ENCODE data around the gene RAD9A.
"Not testable (repeated sequence)": the region's sequence is repeated elsewhere in the genome, so short reads cannot be mapped to it uniquely, and the experiment has no call there.

RAD9A gene

GRCh38 chr11:67410984-67411784 is 19.4 kb downstream of the RAD9A start:
- no peak for DNase-seq

GRCh38 chr11:67411785-67412152 is 20.0 kb downstream of the RAD9A start:
- DNase-seq: no peak

- no peak for DNase-seq
These were observed 20.9 kb downstream of the RAD9A start for GRCh38 chr11:67412495-67413179.

- DNase-seq: no peak
These were observed 21.6 kb downstream of the RAD9A start for GRCh38 chr11:67413266-67413849.

- no peak for DNase-seq
These were observed 23.9 kb downstream of the RAD9A start, which contains the start of gene CARNS1 for GRCh38 chr11:67415501-67416304. TSS of gene CARNS1 (plus strand) at chr11:67415678. CDS start at chr11:67416200, 522 bp downstream.

- peak in 3 of 4 experiments; percentile 26 to 83 (median 81) for DNase-seq
These were observed 24.9 kb downstream of the RAD9A start for GRCh38 chr11:67416416-67417335.

- DNase-seq: no peak
These were observed 25.6 kb downstream of the RAD9A start for GRCh38 chr11:67417425-67417824.

GRCh38 chr11:67418476-67419281 is 26.9 kb downstream of the RAD9A start:
- peak in 2 of 4 experiments; percentile 30 to 39 for DNase-seq

- DNase-seq: no peak
These were observed 27.7 kb downstream of the RAD9A start for GRCh38 chr11:67419325-67420049.

GRCh38 chr11:67420147-67420645 is 28.4 kb downstream of the RAD9A start:
- no peak for DNase-seq

- peak; percentile 98 to 99 (median 99) for DNase-seq
These were observed 29.1 kb downstream of the RAD9A start for GRCh38 chr11:67420646-67421429.

- DNase-seq: no peak
These were observed 29.7 kb downstream of the RAD9A start for GRCh38 chr11:67421430-67422031.

GRCh38 chr11:67422891-67423290 is 31.1 kb downstream of the RAD9A start:
- DNase-seq: no peak

GRCh38 chr11:67423466-67423865 is 31.7 kb downstream of the RAD9A start:
- DNase-seq: no peak

GRCh38 chr11:67423891-67424613 is 32.3 kb downstream of the RAD9A start:
- DNase-seq: no peak

GRCh38 chr11:67427364-67427859 is 35.6 kb downstream of the RAD9A start:
- not testable (repeated sequence) for DNase-seq

Measured in activated CD4-positive, CD25-positive, alpha-beta regulatory T cell (primary cell).